Type B pancreatic cell (in vitro differentiated cells): ENCODE data around the gene ARHGAP23. TPM values are rescaled to one million over a fixed set of nuclear protein-coding genes. Genes with fewer than 3 reads are reported as not detected.

Experiments
- DNase-seq: peaks from one replicate; pipeline ENCODE4 v3.0.0; 2021; ENCODE audit warnings: mixed read lengths; ENCODE audit not compliant: unreplicated experiment; ENCODE audit errors: extremely low spot score
- H3K27ac Mint-ChIP-seq: 2 replicates; pipeline ENCODE4 v1.8.0; 2021; ENCODE audit warnings: mild to moderate bottlenecking, mixed read lengths
- H3K27me3 Mint-ChIP-seq: 2 replicates; pipeline ENCODE4 v1.8.0; 2021; ENCODE audit warnings: mixed read lengths
- H3K36me3 Mint-ChIP-seq: 2 replicates; pipeline ENCODE4 v1.8.0; 2021; ENCODE audit warnings: mixed read lengths
- H3K4me1 Mint-ChIP-seq: one replicate; pipeline ENCODE4 v1.8.0; 2021; ENCODE audit warnings: mixed read lengths; ENCODE audit not compliant: unreplicated experiment
- H3K4me3 Mint-ChIP-seq: 2 replicates; pipeline ENCODE4 v1.8.0; 2021; ENCODE audit warnings: mild to moderate bottlenecking, mixed read lengths
- H3K9me3 Mint-ChIP-seq: 2 replicates; pipeline ENCODE4 v1.8.0; 2021; ENCODE audit warnings: mixed read lengths
- total RNA-seq: library from RNA; stranded (reverse); gene quantifications from 2 replicates; pipeline ENCODE4 v1.2.1, GENCODE V29; 2021; ENCODE audit warnings: low replicate concordance
- TF ChIP-seq, protein P1 (sequence below): fragments of 200-600 bp; sonication (generic); conservative IDR thresholded peaks from 2 replicates; pipeline ENCODE4 v1.5.0; 2021; ENCODE audit warnings: antibody characterized with exemption, mild to moderate bottlenecking

ARHGAP23 gene
- total RNA-seq, 1 donor from 2014 or later: 114 TPM

GRCh38 chr17:38419508-38419981 lies 8.7 kb upstream of the ARHGAP23 start:
- DNase-seq: no peak
- peaks cover 12% of the 10 kb centered on the region for H3K4me1 Mint-ChIP-seq
- H3K36me3 Mint-ChIP-seq: no peaks in the 10 kb centered on the region
- H3K4me3 Mint-ChIP-seq: peak overlapping the region; percentile 76
- no peaks in the 10 kb centered on the region for H3K9me3 Mint-ChIP-seq
- TF ChIP-seq, protein P1, sequence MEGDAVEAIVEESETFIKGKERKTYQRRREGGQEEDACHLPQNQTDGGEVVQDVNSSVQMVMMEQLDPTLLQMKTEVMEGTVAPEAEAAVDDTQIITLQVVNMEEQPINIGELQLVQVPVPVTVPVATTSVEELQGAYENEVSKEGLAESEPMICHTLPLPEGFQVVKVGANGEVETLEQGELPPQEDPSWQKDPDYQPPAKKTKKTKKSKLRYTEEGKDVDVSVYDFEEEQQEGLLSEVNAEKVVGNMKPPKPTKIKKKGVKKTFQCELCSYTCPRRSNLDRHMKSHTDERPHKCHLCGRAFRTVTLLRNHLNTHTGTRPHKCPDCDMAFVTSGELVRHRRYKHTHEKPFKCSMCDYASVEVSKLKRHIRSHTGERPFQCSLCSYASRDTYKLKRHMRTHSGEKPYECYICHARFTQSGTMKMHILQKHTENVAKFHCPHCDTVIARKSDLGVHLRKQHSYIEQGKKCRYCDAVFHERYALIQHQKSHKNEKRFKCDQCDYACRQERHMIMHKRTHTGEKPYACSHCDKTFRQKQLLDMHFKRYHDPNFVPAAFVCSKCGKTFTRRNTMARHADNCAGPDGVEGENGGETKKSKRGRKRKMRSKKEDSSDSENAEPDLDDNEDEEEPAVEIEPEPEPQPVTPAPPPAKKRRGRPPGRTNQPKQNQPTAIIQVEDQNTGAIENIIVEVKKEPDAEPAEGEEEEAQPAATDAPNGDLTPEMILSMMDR: no peak
- peaks cover 43% of the 10 kb centered on the region for H3K27me3 Mint-ChIP-seq
- peak overlapping the region; percentile 18 for H3K27ac Mint-ChIP-seq

- peaks cover 48% of the 10 kb centered on the region for H3K27me3 Mint-ChIP-seq
- peaks cover 22% of the 10 kb centered on the region for H3K4me1 Mint-ChIP-seq
- H3K36me3 Mint-ChIP-seq: no peaks in the 10 kb centered on the region
- no peaks in the 10 kb centered on the region for H3K9me3 Mint-ChIP-seq
- TF ChIP-seq, protein P1: no peak
- DNase-seq: no peak
- no peak overlapping the region for H3K27ac Mint-ChIP-seq
- peak overlapping the region; percentile 68 for H3K4me3 Mint-ChIP-seq
Observed at GRCh38 chr17:38420518-38420917, 7.7 kb upstream of the ARHGAP23 start.

DNA sequence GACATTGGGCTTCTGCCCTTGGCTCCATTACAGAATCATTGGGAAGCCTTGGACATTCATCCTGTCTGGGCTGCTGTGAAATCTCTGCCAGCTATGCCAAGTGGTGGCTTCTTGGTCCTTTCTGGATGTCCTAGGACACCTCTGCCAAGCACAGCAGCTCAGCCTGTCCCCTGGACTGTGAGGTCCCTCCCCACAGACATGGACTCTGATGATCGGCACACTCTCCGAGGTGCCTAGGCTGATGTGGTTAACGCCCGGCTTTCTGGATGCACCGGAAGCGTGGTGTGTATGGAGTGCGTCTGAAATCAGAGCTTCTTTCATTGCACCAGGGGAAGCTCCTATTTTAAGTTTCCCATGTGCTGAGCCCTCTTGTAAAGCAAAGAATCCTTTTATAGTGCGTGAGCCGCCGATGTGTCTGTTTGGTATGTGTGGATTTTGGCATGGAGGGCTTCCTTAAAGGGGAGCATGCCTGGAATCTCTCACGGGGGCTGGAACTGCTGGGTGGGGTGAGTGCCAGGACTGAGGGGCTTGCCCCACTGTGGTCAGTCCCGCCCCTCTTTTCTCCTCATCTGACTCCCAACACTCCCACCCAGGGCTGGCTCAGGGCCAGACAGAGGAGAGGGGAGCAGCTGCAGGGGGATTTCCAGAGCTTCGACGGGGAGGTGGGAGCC lies 7.0 kb upstream of the ARHGAP23 start:
- Mint-ChIP-seq H3K27ac (no peak overlapping the region), H3K4me3 (peak overlapping the region; percentile 68), H3K36me3 (no peaks in the 10 kb centered on the region), H3K4me1 (peaks cover 23% of the 10 kb centered on the region), H3K9me3 (no peaks in the 10 kb centered on the region), H3K27me3 (peaks cover 48% of the 10 kb centered on the region)
- TF ChIP-seq, protein P1: no peak
- no peak for DNase-seq

DNA sequence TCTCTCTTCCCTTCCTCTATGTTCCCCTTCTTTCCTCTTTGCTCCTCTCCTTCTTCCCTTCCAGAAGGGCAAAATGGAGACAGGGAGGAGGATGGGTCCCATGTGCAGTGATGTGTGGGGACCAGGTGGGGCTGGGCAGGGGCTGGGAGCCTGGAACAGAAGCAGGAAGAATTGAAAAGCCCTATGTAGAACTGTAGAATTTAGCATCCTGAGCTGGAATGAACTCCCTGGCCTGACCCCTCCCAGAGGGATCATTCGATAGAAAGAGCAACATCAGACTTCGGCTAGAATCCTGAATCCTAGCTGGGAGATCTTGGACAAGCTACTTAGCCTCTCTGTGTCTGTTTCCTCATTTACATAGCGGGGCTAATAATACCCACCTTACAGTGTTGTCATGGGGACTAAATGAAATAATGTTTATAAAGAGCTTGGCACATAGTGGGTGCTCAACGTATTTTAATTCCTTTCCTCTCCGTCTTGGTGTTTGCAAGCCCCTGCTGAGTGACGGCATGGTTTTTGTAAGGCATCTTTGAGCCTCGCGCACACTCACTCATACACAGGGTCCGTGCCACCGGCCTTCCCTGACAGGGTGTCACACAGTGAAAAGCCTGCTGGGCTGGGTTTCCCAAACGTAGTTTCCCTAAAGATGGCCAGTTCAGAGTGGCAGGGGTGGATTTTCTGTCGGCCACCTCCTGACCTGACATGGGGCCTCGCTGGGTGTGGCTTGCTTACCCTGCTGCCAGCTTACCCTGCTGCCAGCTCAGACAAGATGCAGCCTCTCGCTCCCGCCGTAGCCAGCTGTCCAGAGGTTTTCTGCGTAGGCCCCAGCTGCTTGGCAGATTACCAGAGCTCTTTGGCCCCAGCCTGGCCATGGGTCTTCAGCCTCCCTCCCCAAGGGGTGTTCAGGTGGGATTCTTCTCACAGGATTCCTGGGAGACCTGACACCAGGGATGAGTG lies 6.1 kb upstream of the ARHGAP23 start:
- H3K9me3 Mint-ChIP-seq: no peaks in the 10 kb centered on the region
- TF ChIP-seq, protein P1: no peak
- peak overlapping the region; percentile 55 for H3K27ac Mint-ChIP-seq
- no peak for DNase-seq
- peak overlapping the region; percentile 41 for H3K4me3 Mint-ChIP-seq
- no peaks in the 10 kb centered on the region for H3K36me3 Mint-ChIP-seq
- H3K27me3 Mint-ChIP-seq: peaks cover 44% of the 10 kb centered on the region
- peaks cover 23% of the 10 kb centered on the region for H3K4me1 Mint-ChIP-seq

DNA sequence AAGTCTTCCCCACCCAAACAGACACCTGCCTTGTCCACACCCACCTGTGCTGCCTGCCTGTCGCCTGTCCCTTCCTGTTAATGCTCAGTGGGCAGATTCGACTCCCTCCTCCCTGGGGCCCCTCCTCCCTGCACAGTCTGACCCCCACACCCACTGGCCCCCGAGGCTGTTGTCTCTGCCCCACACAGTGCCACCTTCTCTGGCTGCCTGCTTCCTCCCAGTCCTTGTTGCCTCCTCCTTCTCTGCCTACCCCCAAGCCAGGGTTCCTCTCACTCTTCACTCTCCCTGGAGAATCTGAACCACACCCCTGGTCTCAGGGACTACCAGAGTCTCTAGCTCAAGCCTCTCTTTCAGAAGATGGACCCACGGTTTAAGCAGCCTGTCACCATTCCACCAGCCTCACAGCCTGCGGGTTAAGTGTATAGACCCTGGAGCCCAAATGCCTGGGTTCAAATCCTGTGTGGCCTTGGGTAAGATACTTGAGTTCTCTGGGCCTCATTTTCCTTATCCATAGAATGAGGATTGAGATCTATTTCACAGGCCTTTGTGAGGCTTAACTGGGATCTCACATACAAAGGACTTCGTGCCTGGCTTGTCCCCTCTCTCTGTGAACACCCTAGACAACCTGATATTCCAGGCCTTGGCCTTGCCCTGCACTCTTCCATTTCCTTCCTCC lies 3.8 kb upstream of the ARHGAP23 start:
- peaks cover 36% of the 10 kb centered on the region for H3K27me3 Mint-ChIP-seq

More for the DNA sequence above, 3.8 kb upstream of the ARHGAP23 start:
- Mint-ChIP-seq H3K27ac (peak overlapping the region; percentile 82), H3K4me1 (peaks cover 31% of the 10 kb centered on the region), H3K9me3 (no peaks in the 10 kb centered on the region), H3K4me3 (peak overlapping the region; percentile 55), H3K36me3 (no peaks in the 10 kb centered on the region)
- TF ChIP-seq, protein P1: no peak
- no peak for DNase-seq
